Measurements from ENCODE around the gene ADD1. TPM values are rescaled to one million over a fixed set of nuclear protein-coding genes. Genes with fewer than 3 reads are reported as not detected.

The ADD1 gene
- total RNA-seq, 1 donor from 2014 or later = 235 TPM

DNA sequence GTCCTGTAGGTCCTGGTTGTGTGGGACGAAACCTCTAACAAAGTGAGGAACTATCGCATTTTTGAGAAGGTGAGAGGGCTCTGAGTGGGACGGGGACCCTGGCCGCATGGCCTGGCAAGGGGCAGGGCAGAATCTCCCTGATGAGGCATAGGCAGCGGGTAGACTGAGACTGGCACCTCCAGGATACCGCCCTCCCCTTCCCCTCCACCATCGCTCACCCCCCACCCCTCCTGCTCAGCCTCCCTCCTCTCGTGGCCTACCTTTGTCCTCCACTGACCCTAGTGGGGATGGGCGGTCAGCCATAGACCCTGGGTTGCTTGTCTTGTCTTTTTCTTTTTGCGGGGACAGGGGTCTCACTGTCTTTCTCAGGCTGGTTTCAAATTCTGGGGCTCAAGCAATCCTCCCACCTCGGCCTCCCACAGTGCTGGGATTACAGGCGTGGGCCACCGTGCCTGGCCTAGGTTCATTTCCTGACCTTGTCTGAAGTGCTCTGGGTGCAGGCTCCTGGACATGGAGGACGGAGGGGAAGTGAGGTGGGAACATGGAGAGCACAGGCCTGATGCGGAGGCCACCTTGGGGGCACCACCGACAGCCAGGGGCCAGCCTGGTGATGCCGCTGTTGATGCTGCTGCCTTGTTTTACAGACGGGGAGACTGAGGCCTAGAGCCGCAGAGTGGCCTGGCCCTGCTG, 10.5 kb upstream of the ADD1 start:
- H3K4me1 Mint-ChIP-seq (ENCODE audit: unreplicated experiment) = no peaks in the 10 kb centered on the region
- peaks cover 3% of the 10 kb centered on the region for H3K36me3 Mint-ChIP-seq
- H3K27me3 Mint-ChIP-seq = no peaks in the 10 kb centered on the region
- no peak for TF ChIP-seq CTCF (conservative IDR thresholded peaks at IDR 0.05)
- no peak overlapping the region for H3K4me3 Mint-ChIP-seq
- DNase-seq (ENCODE audit: extremely low spot score, unreplicated experiment) = peak; percentile 60
- no peak overlapping the region for H3K27ac Mint-ChIP-seq
- H3K9me3 Mint-ChIP-seq = no peaks in the 10 kb centered on the region

DNA sequence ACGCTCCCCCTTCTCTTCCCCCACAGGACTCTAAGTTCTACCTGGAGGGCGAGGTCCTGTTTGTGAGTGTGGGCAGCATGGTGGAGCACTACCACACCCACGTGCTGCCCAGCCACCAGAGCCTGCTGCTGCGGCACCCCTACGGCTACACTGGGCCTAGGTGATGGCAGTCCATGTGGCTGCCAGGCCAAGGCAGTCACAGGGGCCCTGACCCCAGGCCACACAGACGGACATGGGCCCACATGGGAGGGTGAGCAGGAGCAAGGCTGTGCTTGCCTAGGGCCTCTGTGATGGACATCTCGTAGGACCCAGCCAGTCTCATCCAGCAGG, 10.0 kb upstream of the ADD1 start:
- no peak for DNase-seq (ENCODE audit: extremely low spot score, unreplicated experiment)
- Mint-ChIP-seq H3K27me3 (no peaks in the 10 kb centered on the region), H3K9me3 (no peaks in the 10 kb centered on the region), H3K4me1 (ENCODE audit: unreplicated experiment) (no peaks in the 10 kb centered on the region), H3K27ac (no peak overlapping the region), H3K4me3 (no peak overlapping the region), H3K36me3 (peaks cover 3% of the 10 kb centered on the region)
- TF ChIP-seq CTCF (conservative IDR thresholded peaks at IDR 0.05) = no peak

GRCh38 chr4:2834001-2834921, 9.4 kb upstream of the ADD1 start:
- no peak for TF ChIP-seq CTCF (conservative IDR thresholded peaks at IDR 0.05)
- H3K4me1 Mint-ChIP-seq (ENCODE audit: unreplicated experiment) = no peaks in the 10 kb centered on the region
- H3K27me3 Mint-ChIP-seq = no peaks in the 10 kb centered on the region
- H3K4me3 Mint-ChIP-seq = no peak overlapping the region
- H3K36me3 Mint-ChIP-seq = no peaks in the 10 kb centered on the region
- no peaks in the 10 kb centered on the region for H3K9me3 Mint-ChIP-seq
- H3K27ac Mint-ChIP-seq = no peak overlapping the region
- peak; percentile 64 for DNase-seq (ENCODE audit: extremely low spot score, unreplicated experiment)

DNA sequence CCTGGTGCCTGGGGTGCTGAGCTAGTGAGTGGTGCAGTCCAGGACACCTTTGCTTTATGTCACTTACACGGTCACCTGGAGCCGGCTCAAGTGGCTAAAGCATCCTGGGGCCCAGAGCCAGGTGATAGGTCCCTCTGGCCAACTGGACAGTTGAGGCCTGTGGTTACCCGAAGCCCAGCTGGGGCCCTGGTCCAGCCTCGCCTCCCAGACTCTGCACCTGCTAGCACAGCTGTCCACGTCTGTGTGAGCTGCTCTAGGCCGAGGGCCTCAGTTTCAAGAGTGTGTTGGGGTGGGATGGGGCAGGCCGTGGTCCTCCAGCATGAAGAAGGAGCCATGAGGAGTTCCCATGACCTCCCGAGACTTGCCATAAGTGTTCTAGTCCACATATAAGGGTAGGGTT, 7.7 kb upstream of the ADD1 start:
- peaks cover 5% of the 10 kb centered on the region for H3K36me3 Mint-ChIP-seq
- no peaks in the 10 kb centered on the region for H3K9me3 Mint-ChIP-seq
- no peak for TF ChIP-seq CTCF (conservative IDR thresholded peaks at IDR 0.05)
- no peaks in the 10 kb centered on the region for H3K4me1 Mint-ChIP-seq (ENCODE audit: unreplicated experiment)
- H3K27ac Mint-ChIP-seq = no peak overlapping the region
- H3K4me3 Mint-ChIP-seq = no peak overlapping the region
- peak; percentile 44 for DNase-seq (ENCODE audit: extremely low spot score, unreplicated experiment)
- no peaks in the 10 kb centered on the region for H3K27me3 Mint-ChIP-seq

- Mint-ChIP-seq H3K27me3 (no peaks in the 10 kb centered on the region), H3K36me3 (peaks cover 8% of the 10 kb centered on the region), H3K4me1 (ENCODE audit: unreplicated experiment) (no peaks in the 10 kb centered on the region), H3K9me3 (no peaks in the 10 kb centered on the region), H3K27ac (no peak overlapping the region), H3K4me3 (no peak overlapping the region)
- TF ChIP-seq CTCF (conservative IDR thresholded peaks at IDR 0.05) = no peak
- peak; percentile 62 for DNase-seq (ENCODE audit: extremely low spot score, unreplicated experiment)
These were observed 7.2 kb upstream of the ADD1 start for GRCh38 chr4:2836391-2836859.

Data from type B pancreatic cell (in vitro differentiated cells).